Occipital lobe (tissue), 2 donors: ENCODE results near the gene BTNL2. TPM values are rescaled to one million over a fixed set of nuclear protein-coding genes. Genes with fewer than 3 reads are reported as not detected.

Experiments used
- DNase-seq: peaks from one replicate; lab custom pipeline; 2025; lab: John Stamatoyannopoulos, UW
- total RNA-seq: library from RNA; depleted of rRNA; stranded (reverse); fragments of >200 nt; gene quantifications from one replicate; pipeline ENCODE4 v1.2.3, GENCODE V29; 2014

BTNL2 gene
- total RNA-seq, 1 donor from 2014 or later: not detected

GRCh38 chr6:32413427-32414047 is 6.6 kb upstream of the BTNL2 start:
- peak; percentile 27 for DNase-seq

- no peak for DNase-seq
Observed at GRCh38 chr6:32411566-32412327, 4.8 kb upstream of the BTNL2 start.

DNA sequence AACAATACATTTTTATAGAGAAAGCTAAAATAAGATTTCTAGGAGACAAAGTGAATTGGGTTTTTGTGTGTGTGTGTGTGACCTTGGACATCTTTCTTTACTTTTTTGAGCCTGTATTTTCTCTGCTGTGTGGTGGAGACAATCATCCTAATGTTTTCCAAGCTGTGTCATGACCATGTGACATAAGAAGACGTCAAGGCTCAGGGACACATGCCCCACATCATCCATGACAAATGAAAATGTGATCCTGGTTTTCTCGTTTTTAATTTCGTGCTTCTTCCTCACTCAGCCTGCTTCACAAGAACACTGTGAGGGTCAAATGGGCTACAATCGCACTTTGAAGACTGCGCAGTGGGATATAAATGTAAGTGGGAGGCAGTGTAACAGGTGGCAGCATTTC is 3.9 kb upstream of the BTNL2 start:
- no peak for DNase-seq

GRCh38 chr6:32406197-32406596 is 784 bp downstream of the BTNL2 start:
- DNase-seq: no peak

DNA sequence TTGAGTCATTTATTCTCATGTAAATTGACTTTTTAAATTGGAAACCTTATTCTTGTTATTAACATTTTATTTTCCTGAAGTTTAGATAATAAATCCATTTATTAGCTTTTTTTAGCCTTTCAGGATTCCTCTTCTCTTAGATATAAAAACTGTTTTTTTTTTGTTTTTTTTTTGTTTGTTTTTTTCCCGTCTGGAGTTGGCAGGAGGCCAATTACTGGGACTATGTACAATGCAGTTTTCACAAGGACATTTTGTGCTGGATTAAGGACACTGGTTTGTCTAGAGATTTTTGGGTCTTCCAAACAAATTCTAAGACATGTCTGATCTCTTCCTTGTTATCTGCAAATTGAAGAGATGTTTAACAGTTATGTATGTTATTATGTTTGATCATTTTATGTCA is 1.3 kb downstream of the BTNL2 start:
- no peak for DNase-seq

GRCh38 chr6:32402812-32403211 is 4.2 kb downstream of the BTNL2 start:
- no peak for DNase-seq

GRCh38 chr6:32401284-32401963 is 5.6 kb downstream of the BTNL2 start:
- DNase-seq: no peak

DNA sequence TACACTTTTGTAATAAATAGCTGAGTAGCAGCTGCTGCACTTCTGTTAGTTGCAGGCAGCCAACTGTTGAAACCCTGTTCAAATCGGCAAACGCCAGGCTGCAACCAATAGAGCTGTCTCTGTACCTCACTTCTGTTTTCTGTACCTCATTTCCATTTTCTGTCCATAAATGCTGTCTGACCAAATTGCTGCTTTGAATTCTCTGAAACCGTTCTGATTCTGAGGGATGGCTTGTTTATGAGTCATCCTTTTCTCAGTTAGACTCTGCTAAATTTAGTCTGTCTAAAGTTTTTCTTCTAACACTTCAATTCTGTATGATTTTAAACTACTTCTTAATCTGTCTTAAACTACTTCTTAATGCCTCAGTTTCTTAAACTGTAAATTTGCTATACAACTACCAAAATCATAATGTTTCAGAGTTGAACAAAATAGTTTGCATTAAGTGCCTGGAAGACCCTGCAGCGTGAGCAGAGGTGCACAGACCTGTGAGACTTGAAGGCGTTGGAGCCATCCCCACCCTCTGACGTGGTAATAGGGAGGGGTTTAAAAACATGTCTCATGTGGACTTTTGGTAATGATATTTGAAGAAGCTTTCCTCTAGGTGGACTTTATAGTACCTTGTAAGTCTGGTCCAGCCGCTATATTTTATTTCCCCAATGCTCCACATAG is 9.6 kb downstream of the BTNL2 start:
- no peak for DNase-seq

- no peak for DNase-seq
Observed at GRCh38 chr6:32396028-32396427, 11.0 kb downstream of the BTNL2 start.

- DNase-seq: no peak
Observed at GRCh38 chr6:32393665-32394420, 13.1 kb downstream of the BTNL2 start.

DNA sequence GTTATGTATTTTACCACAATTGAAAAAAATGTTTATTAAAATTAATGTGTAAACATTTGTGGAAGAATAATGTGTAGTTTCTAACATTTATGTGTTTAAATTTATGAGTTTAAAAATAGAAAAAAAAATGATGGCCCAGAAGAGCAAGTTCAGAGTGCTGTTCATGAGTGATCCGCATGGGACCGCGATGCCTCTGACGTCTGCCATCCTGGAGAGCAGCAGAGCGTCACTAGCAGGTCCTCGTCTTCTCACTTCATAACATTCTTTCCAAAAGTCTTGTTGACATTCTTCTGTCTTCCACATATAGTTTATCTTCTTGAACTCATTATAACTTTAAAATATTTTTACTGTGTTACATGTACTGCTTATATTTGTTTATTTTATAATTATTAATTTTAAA is 15.5 kb downstream of the BTNL2 start:
- no peak for DNase-seq

- DNase-seq: no peak
Observed at GRCh38 chr6:32387589-32388340, 19.2 kb downstream of the BTNL2 start.

GRCh38 chr6:32386040-32386439 is 20.9 kb downstream of the BTNL2 start:
- no peak for DNase-seq

- DNase-seq: no peak
Observed at GRCh38 chr6:32382757-32383420, 24.1 kb downstream of the BTNL2 start.

DNA sequence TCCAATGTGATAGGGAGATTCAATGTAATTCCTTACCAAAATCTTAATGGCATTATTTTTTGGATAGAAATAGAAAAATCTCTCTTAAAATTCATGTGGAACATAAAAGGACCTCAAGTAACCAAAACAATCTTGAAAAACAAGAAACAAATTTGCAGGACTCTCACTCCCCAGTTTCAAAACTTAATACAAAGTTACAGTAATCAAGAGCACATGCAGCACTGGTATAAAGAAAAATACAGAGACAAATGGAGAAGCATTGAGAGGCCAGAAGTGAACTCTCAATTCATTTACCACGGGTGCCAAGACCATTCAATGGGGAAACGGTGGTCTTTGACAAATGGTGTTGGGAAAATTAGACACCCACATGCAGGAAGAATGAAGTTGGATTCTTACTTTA is 27.4 kb downstream of the BTNL2 start:
- DNase-seq: no peak

- no peak for DNase-seq
Observed at GRCh38 chr6:32375739-32376529, 31.0 kb downstream of the BTNL2 start.

GRCh38 chr6:32371803-32372202 is 35.2 kb downstream of the BTNL2 start, which contains the start of gene TSBP1:
Gene TSBP1 (minus strand): TSS chr6:32371903. CDS start chr6:32371706, 197 bp downstream.
- no peak for DNase-seq

GRCh38 chr6:32371229-32371628 is 35.8 kb downstream of the BTNL2 start:
- no peak for DNase-seq

- no peak for DNase-seq
Observed at GRCh38 chr6:32370505-32370904, 36.5 kb downstream of the BTNL2 start.
